GDM1 (cell line): ENCODE measurements around the gene CEP89.
"Not testable (repeated sequence)": the region's sequence is repeated elsewhere in the genome, so short reads cannot be mapped to it uniquely, and the experiment has no call there.

Experiments used
- DNase-seq: peaks from one replicate; lab custom pipeline; 2025; lab: John Stamatoyannopoulos, UW

CEP89 gene

GRCh38 chr19:32966750-32967149 is 5.0 kb downstream of the CEP89 start:
- DNase-seq: no peak

- no peak for DNase-seq
These were observed 26.5 kb downstream of the CEP89 start for GRCh38 chr19:32945260-32945659.

GRCh38 chr19:32941273-32941672 is 30.5 kb downstream of the CEP89 start:
- DNase-seq: not testable (repeated sequence)

GRCh38 chr19:32936065-32936464 is 35.7 kb downstream of the CEP89 start:
- no peak for DNase-seq

- no peak for DNase-seq
These were observed 36.1 kb downstream of the CEP89 start for GRCh38 chr19:32935629-32936028.

- DNase-seq: no peak
These were observed 38.2 kb downstream of the CEP89 start for GRCh38 chr19:32933571-32933970.

- no peak for DNase-seq
These were observed 41.2 kb downstream of the CEP89 start for GRCh38 chr19:32930567-32930966.

- no peak for DNase-seq
These were observed 43.0 kb downstream of the CEP89 start for GRCh38 chr19:32928806-32929205.

GRCh38 chr19:32924200-32924599 is 47.6 kb downstream of the CEP89 start:
- DNase-seq: no peak

- DNase-seq: no peak
These were observed 50.1 kb downstream of the CEP89 start for GRCh38 chr19:32921624-32922023.

GRCh38 chr19:32919365-32919764 is 52.4 kb downstream of the CEP89 start:
- DNase-seq: no peak

- no peak for DNase-seq
These were observed 54.2 kb downstream of the CEP89 start for GRCh38 chr19:32917616-32917996.

- no peak for DNase-seq
These were observed 54.7 kb downstream of the CEP89 start for GRCh38 chr19:32916969-32917615.

- no peak for DNase-seq
These were observed 56.7 kb downstream of the CEP89 start for GRCh38 chr19:32914879-32915660.

GRCh38 chr19:32911467-32911866 is 60.3 kb downstream of the CEP89 start:
- no peak for DNase-seq

GRCh38 chr19:32910874-32911273 is 60.9 kb downstream of the CEP89 start:
- DNase-seq: no peak

GRCh38 chr19:32910094-32910493 is 61.7 kb downstream of the CEP89 start:
- DNase-seq: no peak

GRCh38 chr19:32909257-32909656 is 62.5 kb downstream of the CEP89 start:
- no peak for DNase-seq

GRCh38 chr19:32908641-32909190 is 63.0 kb downstream of the CEP89 start:
- no peak for DNase-seq

- DNase-seq: no peak
These were observed 69.3 kb downstream of the CEP89 start for GRCh38 chr19:32902448-32902847.

GRCh38 chr19:32901504-32902161 is 70.1 kb downstream of the CEP89 start:
- DNase-seq: no peak

GRCh38 chr19:32896516-32897214 is 75.1 kb downstream of the CEP89 start:
- DNase-seq: no peak
